Ectodermal cell (in vitro differentiated cells): ENCODE results near the gene CPSF3.
A peak's percentile ranks its signal among the peaks of the same experiment; 100 is the strongest.

Experiments used
- H3K27ac ChIP-seq: 2 replicates; pipeline ENCODE4 v1.7.0; 2013; ENCODE audit warnings: mild to moderate bottlenecking, low read depth, low read length; ENCODE audit not compliant: insufficient read depth, poor library complexity, severe bottlenecking
- H3K27me3 ChIP-seq: 2 replicates; pipeline ENCODE4 v1.7.0; 2013; ENCODE audit warnings: mild to moderate bottlenecking, low read length; ENCODE audit not compliant: insufficient read depth, control insufficient read depth, poor library complexity, severe bottlenecking
- H3K36me3 ChIP-seq: one replicate; pipeline ENCODE4 v1.7.0; 2013; ENCODE audit warnings: low read length; ENCODE audit not compliant: control insufficient read depth, insufficient read depth
- H3K4me1 ChIP-seq: one replicate; pipeline ENCODE4 v1.7.0; 2013; ENCODE audit warnings: low read length; ENCODE audit not compliant: control insufficient read depth, insufficient read depth
- H3K4me3 ChIP-seq: 2 replicates; pipeline ENCODE4 v1.7.0; 2013; ENCODE audit warnings: low read depth, low read length, control low read depth; ENCODE audit not compliant: insufficient read depth
- H3K9me3 ChIP-seq: 2 replicates; pipeline ENCODE4 v1.7.0; 2013; ENCODE audit warnings: mild to moderate bottlenecking, low read length, moderate library complexity; ENCODE audit not compliant: control insufficient read depth
- WGBS, 2 experiments: methylation state at CpG; one replicate each; pipeline ENCODE4 v1.1.7; 2013; ENCODE audit warnings: missing lambda C conversion rate in 2 of 2; 5-methylcytosine and 5-hydroxymethylcytosine counted together

The CPSF3 gene

DNA sequence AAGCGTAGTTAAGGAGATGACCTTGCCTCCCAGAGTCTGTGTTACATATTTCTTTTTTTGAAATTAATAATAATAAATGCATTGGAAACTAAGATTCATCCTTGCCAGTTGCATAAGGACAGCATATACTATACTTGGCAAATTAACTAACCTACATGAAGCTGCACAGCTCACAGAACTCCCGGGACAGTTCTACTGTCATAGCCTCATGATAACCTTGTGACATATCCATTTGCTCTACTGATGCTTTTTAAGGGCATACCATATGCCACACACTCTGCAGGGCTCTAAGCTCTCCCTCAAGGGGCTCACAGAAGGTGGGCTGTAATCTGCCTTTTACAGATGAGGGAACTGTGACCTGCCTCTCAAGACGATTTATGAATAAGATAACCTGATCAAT lies 3.9 kb upstream of the CPSF3 start:
- Histone ChIP-seq H3K4me1 (peaks cover 8% of the 10 kb centered on the region), H3K9me3 (no peaks in the 10 kb centered on the region), H3K27me3 (peaks cover 5% of the 10 kb centered on the region), H3K4me3 (no peak overlapping the region), H3K36me3 (no peaks in the 10 kb centered on the region), H3K27ac (no peak overlapping the region)
- WGBS, 2 experiments: 88 to 94% methylated on average over 2 of the region's 3 CpGs

GRCh38 chr2:9420495-9420894 lies 3.0 kb upstream of the CPSF3 start:
- no peak overlapping the region for H3K27ac ChIP-seq
- peaks cover 5% of the 10 kb centered on the region for H3K27me3 ChIP-seq
- WGBS, 2 experiments: 95% methylated on average over 10 of the region's 10 CpGs
- H3K36me3 ChIP-seq: no peaks in the 10 kb centered on the region
- peaks cover 17% of the 10 kb centered on the region for H3K4me1 ChIP-seq
- no peak overlapping the region for H3K4me3 ChIP-seq
- H3K9me3 ChIP-seq: no peaks in the 10 kb centered on the region

DNA sequence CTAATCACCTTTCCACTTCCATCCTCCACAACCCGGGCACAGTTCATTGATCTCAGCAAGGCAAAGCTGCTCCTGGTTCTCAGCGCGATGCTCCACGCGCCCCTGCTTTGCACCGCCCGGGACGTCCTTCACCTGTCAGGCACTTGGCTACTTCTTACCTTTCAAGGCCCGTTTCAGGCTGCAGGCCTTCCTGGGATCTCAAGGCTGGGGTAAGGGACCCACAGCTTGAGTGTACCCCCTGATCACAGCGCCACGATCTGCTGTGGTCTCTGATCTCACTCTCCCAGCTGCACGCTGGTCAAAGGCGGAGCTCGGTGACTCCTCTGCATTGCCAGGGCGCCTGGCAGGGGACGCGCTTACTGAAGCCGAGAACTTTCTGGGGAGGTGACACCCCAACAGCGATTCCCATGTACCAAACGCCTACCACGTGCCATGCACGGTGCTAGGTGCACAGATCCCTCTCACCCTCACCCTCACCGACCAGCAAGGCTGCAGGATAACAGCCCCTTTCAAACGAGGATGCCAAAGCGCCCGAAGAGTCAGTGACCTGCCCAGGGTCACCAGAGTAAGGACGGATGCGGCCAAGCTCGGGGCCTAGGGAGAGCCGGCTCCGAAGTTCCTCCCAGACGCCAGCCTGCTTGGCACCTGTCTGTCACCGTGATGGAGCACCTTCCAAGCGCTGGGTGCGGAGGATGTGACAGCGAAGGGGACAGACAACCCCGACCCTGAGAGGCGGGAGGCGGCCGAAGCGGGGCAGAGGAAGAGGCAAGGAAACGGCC lies 944 bp upstream of the CPSF3 start:
- Histone ChIP-seq H3K27me3 (peaks cover 5% of the 10 kb centered on the region), H3K36me3 (no peaks in the 10 kb centered on the region), H3K4me1 (peaks cover 17% of the 10 kb centered on the region), H3K4me3 (peak overlapping the region; percentile 94), H3K27ac (no peak overlapping the region), H3K9me3 (no peaks in the 10 kb centered on the region)
- 5% methylated on average over 42 of the region's 42 CpGs for WGBS, 2 experiments

DNA sequence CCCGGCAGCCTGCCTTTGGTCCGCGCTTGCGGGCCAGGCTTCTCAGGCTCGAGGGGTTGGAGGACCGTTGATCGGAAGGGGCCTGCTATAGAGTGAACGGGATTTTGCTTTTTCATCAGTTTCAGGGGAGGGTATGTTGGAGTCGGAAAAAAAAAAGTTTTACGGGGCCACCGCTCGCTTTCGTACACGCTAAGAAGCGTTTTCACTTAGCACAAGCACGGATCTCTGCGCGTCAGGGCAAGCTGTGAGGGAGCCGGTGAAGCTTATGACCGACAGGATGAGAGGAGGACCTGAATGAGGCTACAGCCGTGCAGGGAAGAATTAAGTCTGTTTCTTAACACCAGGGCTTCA lies 443 bp downstream of the CPSF3 start:
- Histone ChIP-seq H3K27ac (peak overlapping the region; percentile 76), H3K27me3 (peaks cover 5% of the 10 kb centered on the region), H3K4me3 (peak overlapping the region; percentile 94), H3K4me1 (peaks cover 17% of the 10 kb centered on the region), H3K9me3 (no peaks in the 10 kb centered on the region), H3K36me3 (peaks cover under 1% of the 10 kb centered on the region)
- WGBS, 2 experiments: 0 to 1% methylated on average over 21 of the region's 21 CpGs

DNA sequence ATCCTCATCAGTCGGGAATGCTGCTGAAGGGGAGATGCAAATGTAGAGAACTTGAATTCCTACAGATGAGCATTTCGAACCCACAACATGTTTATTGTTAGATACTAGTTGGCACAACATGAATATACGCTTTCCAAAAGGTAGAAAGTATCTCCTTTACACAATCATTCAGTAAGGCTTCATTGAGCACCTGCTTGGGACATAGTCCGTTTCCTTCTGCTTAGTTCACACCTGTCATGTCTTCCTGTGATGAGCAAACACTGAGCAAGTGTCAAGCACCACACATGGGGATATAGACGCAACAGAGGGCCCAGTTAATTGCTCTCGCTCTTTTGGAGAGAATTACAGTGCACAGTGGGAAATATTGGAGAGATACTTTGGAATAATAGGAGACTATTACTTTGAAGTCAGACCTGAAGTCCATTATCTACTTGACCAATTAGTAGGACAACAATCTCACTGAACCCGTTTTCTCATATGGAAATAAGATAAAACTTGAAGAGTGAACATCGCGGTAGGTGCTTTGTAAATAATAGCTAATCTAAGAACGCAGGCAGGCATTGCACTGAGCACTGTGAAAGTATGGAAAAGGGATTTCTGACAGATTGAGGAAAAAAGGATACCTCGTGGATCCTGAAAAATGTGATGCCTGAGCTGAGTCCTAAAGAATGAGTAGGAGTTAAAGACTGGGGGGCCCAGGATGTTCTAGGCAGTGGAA lies 1.2 kb downstream of the CPSF3 start:
- Histone ChIP-seq H3K9me3 (no peaks in the 10 kb centered on the region), H3K27ac (no peak overlapping the region)
- 78% methylated on average over 11 of the region's 11 CpGs for WGBS, 2 experiments

GRCh38 chr2:9428965-9429577 lies 5.6 kb downstream of the CPSF3 start:
- no peaks in the 10 kb centered on the region for H3K27me3 ChIP-seq
- no peak overlapping the region for H3K4me3 ChIP-seq
- WGBS, 2 experiments: 96 to 98% methylated on average over 3 of the region's 5 CpGs
- H3K4me1 ChIP-seq: peaks cover 12% of the 10 kb centered on the region
- H3K36me3 ChIP-seq: peaks cover 40% of the 10 kb centered on the region
- H3K27ac ChIP-seq: no peak overlapping the region
- H3K9me3 ChIP-seq: no peaks in the 10 kb centered on the region

More for the DNA sequence above, 1.2 kb downstream of the CPSF3 start:
- peaks cover 17% of the 10 kb centered on the region for H3K4me1 ChIP-seq
- H3K27me3 ChIP-seq: peaks cover 5% of the 10 kb centered on the region
- peak overlapping the region; percentile 94 for H3K4me3 ChIP-seq
- H3K36me3 ChIP-seq: peaks cover 7% of the 10 kb centered on the region

DNA sequence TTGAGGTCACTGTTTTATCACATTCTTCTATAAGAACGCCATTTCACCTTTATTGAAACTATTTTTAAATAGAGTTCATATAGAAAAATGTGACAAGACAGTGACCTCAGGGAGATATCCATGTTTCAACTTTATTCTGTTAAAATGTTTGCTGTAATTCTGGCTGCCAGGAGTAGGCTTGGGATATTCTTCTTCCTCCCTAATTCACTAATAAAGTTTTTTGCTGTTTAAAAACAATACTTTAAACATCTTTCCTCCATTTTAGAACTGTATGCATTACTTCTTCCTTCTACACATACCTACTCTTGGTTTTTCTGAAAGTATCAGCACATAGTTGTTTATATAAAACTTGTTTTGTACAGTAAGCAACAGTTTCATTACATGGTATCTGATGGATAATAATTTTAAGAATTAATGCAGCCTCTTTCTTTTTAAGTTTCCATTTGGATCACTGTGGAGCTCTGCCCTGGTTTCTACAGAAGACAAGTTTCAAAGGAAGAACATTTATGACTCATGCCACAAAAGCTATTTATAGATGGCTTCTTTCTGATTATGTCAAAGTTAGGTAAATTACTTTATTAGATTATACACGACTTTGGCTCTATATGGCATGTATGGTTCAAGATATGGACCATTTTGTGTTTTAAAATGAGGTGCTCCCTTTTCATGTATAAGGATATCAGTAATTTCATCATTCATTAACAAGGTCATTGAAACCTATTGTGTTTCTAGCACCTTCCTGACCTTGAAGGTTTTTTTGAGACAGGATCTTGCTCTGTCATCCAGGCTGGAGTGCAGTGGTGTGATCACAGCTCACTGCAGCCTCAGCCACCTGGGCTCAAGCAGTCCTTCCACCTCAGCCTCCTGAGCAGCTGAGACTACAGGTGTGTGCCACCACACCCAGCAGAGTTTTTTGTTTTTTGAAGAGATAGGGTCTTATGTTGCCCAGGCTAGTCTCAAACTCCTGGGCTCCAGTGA lies 7.2 kb downstream of the CPSF3 start:
- 95% methylated on average over 2 of the region's 2 CpGs; no CpG with 5 or more reads in 1 of the 2 experiments for WGBS, 2 experiments
- Histone ChIP-seq H3K27me3 (no peaks in the 10 kb centered on the region), H3K27ac (no peak overlapping the region)

GRCh38 chr2:9434489-9434888 lies 11.0 kb downstream of the CPSF3 start:
- Histone ChIP-seq H3K27me3 (no peaks in the 10 kb centered on the region), H3K36me3 (peaks cover 64% of the 10 kb centered on the region), H3K27ac (no peak overlapping the region), H3K4me1 (no peaks in the 10 kb centered on the region), H3K4me3 (no peak overlapping the region), H3K9me3 (no peaks in the 10 kb centered on the region)
- 93 to 98% methylated on average over 2 of the region's 2 CpGs for WGBS, 2 experiments

More for the DNA sequence above, 7.2 kb downstream of the CPSF3 start:
- H3K36me3 ChIP-seq: peaks cover 49% of the 10 kb centered on the region
- H3K4me1 ChIP-seq: no peaks in the 10 kb centered on the region
- no peaks in the 10 kb centered on the region for H3K9me3 ChIP-seq
- H3K4me3 ChIP-seq: no peak overlapping the region

DNA sequence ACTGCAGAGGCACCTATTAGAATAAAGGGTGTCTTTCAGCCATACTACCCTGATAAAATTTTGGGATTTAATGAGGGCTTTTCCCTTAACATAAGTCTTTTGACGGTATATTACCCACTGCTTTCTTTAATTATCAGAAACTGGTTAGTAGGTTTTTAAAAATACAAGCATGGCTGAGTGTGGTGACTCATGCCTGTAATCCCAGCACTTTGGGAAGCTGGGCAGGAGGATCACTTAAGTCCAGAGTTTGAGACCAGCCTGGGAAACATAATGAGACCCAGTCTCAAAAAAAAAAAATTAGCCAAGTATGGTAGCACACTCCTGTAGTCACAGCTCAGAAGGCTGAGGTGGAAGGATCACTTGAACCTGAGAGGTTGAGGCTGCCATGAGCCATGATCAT lies 16.1 kb downstream of the CPSF3 start:
- H3K4me1 ChIP-seq: no peaks in the 10 kb centered on the region
- H3K36me3 ChIP-seq: peaks cover 43% of the 10 kb centered on the region
- no peak overlapping the region for H3K27ac ChIP-seq
- 91% methylated on average over 1 of the region's 1 CpG; no CpG with 5 or more reads in 1 of the 2 experiments for WGBS, 2 experiments
- no peak overlapping the region for H3K4me3 ChIP-seq
- H3K27me3 ChIP-seq: no peaks in the 10 kb centered on the region
- H3K9me3 ChIP-seq: no peaks in the 10 kb centered on the region
